Stimulated activated CD8-positive, alpha-beta memory T cell treated with anti-CD3 and anti-CD28 coated beads, Interleukin-4, amount 100 ng/mL, for 1 hour (primary cell): ENCODE results near the gene TMEM98.
"Not testable (repeated sequence)": the region's sequence is repeated elsewhere in the genome, so short reads cannot be mapped to it uniquely, and the experiment has no call there.

Experiments
- DNase-seq, 2 donors: peaks; one replicate each; pipeline ENCODE4 v3.0.0-alpha.2; 2020; ENCODE audit warnings: low read depth in 2 of 2, low spot score in 1 of 2

The TMEM98 gene

DNA sequence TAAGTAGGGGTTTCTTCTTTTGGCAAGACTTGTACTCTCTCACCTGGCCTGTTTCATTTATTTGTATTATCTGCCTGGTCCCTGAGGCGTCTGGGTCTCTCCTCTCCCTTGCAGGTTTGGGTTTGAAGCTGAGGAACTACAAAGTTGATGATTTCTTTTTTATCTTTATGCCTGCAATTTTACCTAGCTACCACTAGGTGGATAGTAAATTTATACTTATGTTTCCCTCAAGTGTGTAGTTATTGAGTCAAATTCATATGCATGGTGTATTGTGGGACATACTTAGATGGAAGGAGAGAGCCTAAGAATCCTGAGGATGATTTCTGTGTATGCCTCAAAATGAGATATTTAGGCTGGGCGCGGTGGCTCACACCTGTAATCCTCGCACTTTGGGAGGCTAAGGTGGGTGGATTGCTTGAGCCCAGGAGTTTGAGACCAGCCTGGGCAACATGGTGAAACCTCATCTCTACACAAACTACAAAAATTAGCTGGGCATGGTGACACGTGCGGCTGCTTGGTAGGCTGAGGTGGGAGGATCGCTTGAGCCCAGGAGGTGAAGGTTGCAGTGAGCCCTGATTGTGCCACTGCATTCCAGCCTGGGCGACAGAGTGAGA lies 13.6 kb downstream of the TMEM98 start:
- DNase-seq = no peak

DNA sequence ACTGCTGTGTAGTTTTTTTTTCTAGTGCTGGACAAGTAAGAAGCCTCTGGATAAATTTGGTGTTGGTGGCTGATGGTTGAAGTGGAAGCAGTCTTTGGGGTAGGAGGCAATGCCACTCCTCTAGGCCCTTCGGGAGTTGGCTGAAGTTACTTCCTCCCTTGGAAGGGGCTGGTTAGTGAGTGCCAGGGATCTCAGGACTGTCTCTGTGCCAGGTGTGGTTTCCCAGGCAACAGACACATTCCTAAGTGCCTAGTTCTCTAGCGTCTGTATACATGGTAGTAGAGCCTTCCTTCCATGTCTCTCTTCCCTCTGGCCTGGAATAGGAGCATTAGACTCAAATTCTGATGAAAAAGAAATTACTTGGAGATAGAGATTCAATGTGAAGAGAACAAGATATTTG lies 15.3 kb downstream of the TMEM98 start:
- no peak for DNase-seq

DNA sequence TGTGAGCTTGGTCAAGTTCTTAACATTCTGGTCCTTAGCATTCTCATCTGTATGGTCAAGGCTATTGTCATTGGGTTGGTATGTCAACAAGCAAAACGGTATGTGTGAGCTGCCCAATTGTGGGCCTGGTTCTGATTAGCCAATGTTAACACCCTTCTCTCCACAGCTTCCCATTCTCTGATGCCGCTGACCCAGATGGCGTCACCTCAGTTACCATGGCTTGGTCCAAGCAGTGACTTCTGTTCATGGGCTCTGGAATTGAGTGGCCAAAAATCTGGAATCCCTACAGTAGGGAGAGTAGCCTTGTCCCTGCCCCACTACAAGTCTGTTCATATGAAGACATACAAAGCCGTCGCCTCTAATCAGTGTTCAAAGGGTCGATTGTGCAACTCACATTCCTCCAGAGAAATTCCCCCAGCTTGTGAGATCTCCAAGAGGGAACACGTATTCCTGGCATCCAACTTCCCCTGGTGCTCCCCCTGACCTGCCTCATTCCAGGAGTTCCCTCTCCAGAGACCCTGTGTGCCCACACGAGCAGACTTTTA lies 15.8 kb downstream of the TMEM98 start:
- DNase-seq = no peak

DNA sequence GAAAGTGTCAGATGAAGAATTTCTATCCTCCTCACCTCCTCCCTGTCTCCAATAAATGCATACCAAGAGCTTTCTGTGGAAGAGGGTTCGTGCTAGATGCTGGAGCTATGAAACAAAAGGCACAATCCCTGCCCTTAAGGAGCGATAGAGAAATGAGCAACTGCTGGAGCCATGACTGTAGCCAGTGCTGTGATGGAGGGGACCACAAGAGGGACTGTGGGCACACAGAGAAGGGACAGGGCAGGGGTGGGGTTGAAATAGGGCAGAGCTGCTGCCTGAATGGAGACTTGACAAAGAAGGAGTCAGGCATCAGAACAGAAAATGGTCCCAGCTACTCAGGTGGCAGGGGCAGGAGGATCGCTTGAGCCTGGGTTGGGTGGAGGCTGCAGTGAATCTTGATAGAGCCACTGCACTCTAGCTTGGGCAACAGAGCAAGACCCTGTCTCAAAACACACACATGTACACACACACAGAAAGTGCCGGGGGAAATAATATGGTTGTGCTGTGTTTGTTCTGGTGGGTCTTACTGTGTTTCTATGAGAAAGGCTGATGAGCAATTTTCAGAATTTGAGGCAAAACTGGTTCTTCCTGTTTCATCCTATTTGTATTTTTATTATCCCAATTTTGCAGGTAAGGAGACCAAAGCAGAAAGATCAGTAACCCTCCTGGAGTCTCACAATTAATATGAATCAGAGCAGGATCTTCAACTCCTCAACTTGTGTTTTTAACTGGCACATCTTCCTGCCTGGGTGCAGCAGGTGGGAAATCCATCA lies 16.5 kb downstream of the TMEM98 start:
- DNase-seq = no peak

DNA sequence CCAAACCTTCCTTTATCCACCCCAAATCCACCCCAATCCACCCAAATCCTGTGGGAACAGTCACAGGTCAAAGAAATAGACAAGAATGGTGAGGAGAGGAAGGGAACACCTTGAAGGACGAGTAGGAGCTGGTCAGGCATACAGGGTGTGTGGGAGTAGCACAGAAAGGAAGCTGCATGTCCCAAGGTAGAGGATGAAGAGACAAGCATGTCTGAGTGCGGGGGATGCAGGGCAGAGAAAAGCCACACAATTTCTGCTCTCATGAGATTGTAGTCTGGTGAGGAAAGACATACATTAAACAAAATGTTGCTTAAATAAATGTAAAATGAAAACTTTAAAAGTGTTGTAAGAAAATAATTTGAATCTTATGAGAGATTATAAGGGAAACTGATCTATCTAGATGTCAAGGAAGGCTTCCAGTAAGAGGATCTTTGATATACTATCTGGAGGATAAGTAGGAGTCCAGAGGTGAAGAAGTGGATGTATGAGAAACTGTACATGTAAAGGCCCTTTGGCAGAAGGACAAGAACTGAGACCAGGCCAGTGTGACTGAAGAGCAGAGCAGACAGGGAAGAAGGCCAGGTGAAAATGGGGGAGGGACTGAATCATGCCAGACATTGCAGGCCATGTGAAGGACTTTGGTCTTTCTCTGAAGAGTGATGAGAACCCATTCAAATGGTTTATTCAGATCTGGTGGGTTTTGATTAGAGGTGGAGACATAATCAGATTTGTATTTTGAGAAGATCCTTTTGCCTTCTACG lies 18.6 kb downstream of the TMEM98 start:
- no peak for DNase-seq

DNA sequence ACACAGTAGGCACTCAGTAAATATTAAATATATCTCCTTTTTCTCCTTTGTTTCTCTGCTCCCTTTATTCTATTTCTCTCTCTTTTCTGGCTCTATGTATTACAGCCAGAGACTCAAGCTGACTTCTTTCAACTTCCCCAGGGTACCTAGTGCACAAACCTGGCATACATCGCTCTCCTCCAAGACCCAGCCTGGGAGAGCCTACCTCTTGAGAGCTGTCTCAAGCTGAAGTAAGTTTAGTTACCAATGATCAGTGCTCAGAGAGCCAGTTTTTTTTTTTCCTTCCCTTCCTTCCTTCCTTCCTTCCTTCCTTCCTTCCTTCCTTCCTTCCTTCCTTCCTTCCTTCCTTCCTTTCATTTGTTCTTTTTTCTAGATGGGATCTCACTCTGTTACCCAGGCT lies 19.8 kb downstream of the TMEM98 start:
- DNase-seq = no peak

DNA sequence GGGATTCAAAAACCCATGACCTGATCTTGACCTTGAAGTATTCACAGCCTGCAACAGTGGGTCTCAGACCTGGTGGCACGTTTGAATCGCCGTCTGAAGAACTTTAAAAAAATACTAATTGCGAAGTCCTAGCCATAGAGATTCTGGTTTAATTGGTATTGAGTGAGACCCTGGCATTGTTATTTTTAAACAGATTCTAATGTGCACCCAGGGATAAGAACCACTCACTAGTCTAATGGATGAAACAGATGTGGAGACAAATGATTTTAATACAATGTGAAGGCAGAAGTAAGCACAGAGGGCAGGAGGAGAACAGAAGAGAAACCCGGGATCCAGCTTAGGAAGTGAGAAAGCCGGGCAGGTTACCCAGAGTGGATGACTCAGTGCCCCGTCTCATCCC lies 21.2 kb downstream of the TMEM98 start:
- no peak for DNase-seq

DNA sequence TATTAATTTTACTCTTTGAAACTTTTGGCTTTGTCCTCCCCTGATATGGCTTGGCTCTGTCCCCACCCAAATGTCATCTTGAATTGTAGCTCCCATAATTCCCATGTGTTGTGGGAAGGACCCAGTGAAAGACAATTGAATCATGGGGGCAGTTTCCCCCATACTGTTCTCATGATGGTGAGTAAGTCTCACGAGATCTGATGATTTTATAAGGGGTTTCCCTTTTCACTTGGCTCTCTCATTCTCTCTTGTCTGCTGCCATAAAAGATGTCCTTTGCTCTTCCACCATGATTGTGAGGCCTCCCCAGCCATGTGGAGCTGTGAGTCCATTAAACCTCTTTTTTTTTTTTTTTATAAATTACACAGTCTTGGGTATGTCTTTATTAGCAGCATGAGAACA lies 24.5 kb downstream of the TMEM98 start:
- DNase-seq = not testable (repeated sequence)

DNA sequence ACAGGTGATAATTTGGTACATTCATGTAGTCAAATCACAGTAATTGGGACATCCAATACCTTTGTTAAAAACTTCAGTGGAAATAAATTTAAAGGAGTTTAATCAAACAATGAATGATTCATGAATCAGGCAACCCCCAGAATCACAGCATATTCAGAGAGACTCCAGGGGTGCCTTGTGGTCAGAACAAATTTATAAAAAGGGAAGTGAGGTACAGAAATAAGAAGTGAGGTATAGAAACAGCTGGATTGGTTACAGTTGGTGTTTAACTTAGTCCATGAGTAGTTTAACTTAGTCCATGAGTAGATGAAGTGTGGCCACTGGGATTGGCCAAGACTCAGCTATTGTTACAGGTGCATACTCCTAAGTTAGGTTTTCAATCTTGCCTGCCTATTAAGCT lies 25.1 kb downstream of the TMEM98 start:
- DNase-seq = no peak

DNA sequence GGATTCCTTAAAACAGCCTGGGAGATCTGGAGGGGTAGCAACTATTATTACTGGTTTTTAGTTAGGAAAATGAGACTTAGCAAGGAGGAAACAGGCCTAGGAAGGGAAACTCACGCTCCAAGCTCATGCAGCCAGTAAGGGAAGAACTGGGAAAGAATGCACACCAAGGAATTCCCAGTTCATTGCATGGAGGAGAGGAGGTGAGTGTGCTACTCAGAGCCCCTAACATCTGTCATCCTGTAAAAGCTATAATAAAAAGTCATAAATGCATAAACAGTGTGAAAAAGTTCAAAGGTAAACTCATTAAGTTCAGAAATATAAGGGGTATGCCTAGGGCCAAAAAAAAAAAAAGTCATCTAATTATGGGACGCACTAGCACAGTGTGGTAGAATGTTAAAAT lies 25.9 kb downstream of the TMEM98 start:
- no peak for DNase-seq

DNA sequence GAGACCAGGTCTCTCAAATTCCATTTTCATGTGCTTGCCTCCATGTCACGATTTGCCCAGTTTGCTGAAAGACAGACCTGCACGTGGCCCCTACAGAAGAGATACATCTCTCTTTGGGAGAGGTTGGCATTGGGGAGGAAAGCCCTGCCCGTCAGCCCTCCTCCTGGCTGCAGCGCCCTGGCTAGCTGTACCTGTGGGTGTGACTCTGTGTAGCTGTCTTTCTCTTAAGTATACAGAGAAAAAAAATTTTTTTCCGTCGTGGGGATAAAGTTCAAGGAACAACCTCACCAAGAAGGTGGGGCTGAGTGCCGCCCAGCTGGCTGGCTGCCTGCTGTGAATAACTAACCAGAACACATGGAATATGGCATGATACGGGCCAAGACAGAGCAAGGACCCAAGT lies 26.5 kb downstream of the TMEM98 start:
- DNase-seq = no peak

DNA sequence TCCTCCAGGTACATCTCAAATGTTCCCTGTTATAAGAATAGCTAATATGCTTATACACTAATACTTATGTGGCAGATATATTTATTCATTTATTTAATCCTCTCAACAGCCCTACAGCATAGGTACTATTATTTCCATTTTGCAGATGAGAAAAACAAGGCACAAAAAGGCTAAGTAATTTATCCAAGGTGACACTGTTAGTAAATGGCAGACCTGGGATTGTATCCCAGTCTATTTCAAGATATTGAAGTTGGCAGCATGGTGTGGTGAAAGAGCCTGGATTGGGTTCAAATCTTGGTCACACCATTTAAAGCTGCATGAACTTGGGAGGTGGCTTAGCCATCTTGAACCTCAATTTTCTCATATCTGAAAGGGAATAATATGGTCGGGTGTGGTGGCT lies 27.2 kb downstream of the TMEM98 start:
- no peak for DNase-seq

DNA sequence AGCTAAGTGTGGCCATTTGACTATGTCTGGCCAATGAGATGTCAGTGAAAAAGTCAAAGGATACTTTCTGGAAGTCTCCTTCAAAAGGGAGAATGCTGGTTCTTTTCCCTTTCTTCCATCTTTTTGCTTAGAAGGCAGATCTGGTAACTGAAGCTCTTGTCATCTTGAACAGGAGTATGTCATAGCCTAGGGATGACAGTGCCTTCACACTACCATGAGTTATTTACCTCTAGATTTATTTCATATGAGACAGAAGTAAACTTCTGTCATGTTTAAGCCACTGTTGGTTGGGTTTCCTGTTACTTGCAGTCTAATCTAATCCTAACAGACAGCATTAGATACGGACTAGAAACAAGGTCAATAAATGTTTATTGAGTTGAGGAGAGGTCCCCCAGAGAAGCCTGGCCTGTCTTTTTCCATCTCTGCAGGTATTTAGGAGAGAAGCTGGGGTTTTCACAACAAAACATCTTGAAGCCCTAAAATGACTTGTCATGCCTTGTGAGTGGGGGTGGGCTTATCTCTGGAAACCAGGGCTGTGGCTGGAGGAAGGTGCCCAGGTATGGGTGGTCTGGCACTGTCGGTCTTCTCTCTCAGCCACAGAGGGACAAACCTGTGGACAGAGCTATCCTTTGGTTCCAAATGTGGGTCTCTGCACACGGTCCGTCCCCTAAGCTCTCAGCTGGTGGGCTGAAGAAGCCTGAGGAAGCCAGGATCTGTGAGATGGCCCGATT lies 28.5 kb downstream of the TMEM98 start:
- DNase-seq = no peak

DNA sequence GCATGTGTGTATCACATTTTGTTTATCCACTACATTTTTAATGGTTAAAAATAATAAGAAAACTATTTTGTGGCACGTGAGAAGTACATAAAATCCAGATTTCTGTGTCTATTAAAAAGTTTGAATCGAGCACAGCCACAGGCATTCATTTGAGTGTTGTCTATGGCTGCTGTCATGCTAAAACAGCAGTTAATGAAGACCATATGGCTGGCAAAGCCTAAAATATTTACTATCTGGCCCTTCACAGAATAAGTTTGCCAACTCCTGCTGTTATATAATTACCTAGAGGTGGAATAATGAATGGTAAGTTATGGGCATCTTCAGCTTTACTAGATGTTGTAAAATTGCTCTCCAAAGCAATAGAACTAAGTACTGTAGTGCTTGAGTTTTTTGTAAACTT lies 30.5 kb downstream of the TMEM98 start:
- DNase-seq = no peak

DNA sequence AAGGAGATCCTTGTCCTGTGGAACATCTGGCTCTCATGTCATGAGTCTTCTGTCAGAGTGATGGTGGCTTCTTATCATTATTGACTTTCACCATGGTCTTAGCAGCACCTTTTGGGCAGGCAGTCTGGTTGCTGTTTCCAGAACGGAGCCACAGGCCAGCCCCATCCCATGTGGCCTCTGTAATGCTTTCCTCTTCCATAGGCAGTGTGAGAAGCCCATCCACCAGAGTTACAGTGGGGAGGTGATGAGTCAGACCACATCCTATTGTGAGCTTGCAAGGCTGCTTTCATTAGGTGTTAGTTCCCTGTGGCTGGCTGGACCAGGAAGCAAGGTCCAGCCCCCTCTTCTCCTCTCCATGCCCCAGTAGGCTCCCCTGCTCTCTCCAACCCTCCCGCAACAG lies 32.9 kb downstream of the TMEM98 start:
- no peak for DNase-seq

DNA sequence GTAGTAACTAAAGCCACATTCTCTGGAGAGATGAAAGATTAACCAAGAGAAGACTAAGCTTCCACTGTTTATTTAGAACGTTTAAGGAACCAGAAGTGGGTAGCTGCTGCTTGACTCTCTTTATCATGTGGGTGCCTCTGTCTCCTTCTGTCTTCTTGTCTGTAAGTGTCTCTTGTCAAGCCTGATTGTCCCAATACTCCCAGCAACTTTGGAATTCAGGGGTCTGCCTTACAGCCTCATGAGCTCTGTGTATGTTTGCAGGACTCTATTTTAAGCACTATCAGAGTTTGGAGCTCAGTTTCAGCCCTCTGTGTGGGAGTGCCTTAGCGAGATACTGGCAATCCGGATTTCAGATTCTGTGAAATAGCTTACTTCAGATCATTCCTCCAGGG lies 34.4 kb downstream of the TMEM98 start:
- no peak for DNase-seq

DNA sequence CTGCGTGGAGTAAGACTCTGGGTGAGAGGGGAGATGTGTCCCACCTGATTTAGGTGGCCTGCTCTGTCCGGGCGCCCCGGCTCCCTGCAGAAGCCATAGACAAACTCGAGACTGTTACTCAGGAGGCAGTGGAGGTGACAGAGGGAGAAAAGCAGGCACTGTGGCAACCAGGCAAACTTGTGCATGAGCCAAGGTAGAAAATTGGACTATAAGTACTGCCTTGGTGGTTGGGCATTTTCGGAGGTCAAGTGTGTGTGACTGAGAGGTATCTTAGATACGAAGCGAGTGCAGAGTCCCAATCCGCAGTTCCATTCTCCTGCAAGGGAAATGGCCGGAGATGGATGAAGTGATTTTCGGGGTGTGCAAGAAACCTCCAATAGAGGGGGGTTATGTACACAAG lies 36.6 kb downstream of the TMEM98 start:
- DNase-seq = no peak

DNA sequence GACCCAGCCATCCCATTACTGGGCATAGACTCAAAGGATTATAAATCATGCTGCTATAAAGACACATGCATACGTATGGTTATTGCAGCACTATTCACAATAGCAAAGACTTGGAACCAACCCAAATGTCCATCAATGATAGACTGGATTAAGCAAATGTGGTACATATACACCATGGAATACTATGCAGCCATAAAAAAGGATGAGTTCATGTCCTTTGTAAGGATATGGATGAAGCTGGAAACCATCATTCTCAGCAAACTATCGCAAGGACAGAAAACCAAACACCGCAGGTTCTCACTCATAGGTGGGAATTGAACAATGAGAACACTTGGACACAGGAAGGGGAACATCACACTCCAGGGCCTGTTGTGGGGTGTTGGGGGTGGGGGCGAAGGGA lies 41.3 kb downstream of the TMEM98 start:
- DNase-seq = not testable (repeated sequence)

DNA sequence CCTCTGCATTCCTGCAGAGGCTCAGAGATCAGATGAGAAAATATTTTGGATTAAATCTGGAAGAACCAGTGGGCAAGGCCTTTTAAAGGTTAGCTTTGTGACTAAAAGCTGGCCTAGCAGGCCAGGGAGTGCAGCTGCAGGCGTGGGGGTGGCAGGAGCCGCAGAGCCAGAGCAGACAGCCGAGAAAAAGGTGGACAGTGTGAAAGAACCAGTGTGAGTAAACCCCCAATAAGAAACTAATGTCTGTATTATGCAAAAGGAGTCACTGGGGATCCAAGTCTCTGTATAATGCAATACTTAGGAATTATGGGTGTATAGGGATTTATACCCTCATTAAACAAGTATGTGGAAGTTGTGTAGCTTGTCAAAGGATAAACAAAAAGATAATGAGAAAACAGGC lies 42.3 kb downstream of the TMEM98 start:
- no peak for DNase-seq

DNA sequence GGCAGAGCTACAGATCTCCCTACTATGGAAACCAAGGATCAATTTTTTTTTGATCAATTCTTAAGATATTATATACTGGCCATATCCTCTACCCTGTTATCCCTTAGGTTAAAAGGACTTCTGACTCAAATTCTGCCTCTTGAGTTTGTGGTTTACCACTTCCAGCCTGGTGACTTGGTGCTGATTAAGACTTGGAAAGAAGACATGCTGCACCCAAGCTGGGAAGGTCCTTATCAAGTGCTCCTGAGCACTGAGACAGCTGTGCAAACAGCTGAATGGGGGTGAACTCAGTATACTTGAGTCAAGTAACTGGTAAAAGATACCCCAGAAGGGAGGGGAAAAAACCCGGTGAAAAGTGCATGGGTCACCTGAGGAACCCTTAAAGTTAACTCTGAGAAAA lies 43.2 kb downstream of the TMEM98 start:
- no peak for DNase-seq

DNA sequence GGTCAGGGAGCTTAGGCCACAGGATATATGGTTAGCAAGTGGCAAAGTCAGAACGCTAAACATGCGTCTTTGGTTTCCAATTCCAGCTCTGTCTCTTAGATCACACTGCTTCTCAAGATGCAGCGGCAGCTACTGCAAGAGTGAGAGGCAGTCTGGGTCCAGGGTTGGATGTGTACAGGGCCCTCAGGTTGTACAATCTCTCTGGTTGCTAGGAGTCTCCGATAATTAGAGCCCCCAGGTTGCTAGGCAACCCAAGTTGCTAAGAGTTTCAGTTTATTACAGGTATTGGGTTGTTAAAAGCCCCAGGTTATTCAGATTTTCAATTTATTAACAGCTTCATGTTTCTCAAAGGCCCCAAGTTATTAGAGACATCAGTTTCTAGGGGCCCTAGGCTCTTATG lies 48.2 kb downstream of the TMEM98 start:
- DNase-seq = no peak
